ENCODE measurements around the gene GLO1. TPM values are rescaled to one million over a fixed set of nuclear protein-coding genes. Genes with fewer than 3 reads are reported as not detected.

GLO1 gene
- total RNA-seq, 1 donor from 2014 or later = 51.6 TPM

DNA sequence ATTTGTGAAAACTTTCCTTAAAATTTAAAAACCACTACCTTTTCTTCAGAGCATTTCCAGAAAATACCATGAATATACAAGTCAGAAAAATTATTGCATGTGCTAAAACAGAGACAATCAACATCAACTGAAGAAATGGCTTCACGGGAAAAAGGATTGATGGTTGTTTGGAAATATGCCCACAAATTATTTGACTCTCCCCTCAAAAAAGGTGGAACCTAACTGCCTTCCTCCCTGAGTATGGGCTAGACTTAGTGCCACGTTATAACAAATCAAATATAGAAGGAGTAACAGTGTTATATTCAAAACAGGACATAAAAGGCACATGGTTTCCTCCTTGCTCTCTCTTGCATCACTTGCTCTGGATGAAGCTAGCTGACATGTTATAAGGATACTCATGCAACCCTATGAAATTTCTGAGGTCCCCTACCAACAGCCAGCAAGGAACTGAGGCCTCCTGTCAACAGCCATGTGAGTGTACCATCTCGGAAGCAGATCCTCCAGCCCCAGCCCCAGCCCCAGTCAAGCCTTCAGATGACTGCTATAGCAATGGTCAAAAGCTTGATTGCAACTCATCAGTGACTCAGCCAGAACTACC, 71.7 kb downstream of the GLO1 start:
- H3K27ac Mint-ChIP-seq (ENCODE audit: unreplicated experiment) = no peak overlapping the region
- H3K36me3 Mint-ChIP-seq (ENCODE audit: unreplicated experiment) = no peaks in the 10 kb centered on the region
- H3K4me1 Mint-ChIP-seq (ENCODE audit: low read depth, unreplicated experiment) = no peaks in the 10 kb centered on the region
- H3K27me3 Mint-ChIP-seq (ENCODE audit: unreplicated experiment) = no peaks in the 10 kb centered on the region
- no peak overlapping the region for H3K4me3 Mint-ChIP-seq (ENCODE audit: unreplicated experiment)
- TF ChIP-seq, protein P1, sequence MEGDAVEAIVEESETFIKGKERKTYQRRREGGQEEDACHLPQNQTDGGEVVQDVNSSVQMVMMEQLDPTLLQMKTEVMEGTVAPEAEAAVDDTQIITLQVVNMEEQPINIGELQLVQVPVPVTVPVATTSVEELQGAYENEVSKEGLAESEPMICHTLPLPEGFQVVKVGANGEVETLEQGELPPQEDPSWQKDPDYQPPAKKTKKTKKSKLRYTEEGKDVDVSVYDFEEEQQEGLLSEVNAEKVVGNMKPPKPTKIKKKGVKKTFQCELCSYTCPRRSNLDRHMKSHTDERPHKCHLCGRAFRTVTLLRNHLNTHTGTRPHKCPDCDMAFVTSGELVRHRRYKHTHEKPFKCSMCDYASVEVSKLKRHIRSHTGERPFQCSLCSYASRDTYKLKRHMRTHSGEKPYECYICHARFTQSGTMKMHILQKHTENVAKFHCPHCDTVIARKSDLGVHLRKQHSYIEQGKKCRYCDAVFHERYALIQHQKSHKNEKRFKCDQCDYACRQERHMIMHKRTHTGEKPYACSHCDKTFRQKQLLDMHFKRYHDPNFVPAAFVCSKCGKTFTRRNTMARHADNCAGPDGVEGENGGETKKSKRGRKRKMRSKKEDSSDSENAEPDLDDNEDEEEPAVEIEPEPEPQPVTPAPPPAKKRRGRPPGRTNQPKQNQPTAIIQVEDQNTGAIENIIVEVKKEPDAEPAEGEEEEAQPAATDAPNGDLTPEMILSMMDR (IDR thresholded peaks at IDR 0.05; ENCODE audit: partially characterized antibody, unreplicated experiment) = no peak
- no peak for DNase-seq
- H3K9me3 Mint-ChIP-seq (ENCODE audit: unreplicated experiment) = no peaks in the 10 kb centered on the region

Other genes with a start within 250 kb of the GLO1 start
- 18.8 TPM for gene BTBD9, start 63.2 kb downstream of the GLO1 start, total RNA-seq (ENCODE audit: unreplicated experiment)
- gene DNAH8, start 12.2 kb upstream of the GLO1 start, total RNA-seq (ENCODE audit: unreplicated experiment) = not detected

Data from glutamatergic neuron (in vitro differentiated cells).